Stimulated activated CD4-positive, alpha-beta T cell treated with anti-CD3 and anti-CD28 coated beads, Interleukin-4, amount 100 ng/mL, for 1 hour (primary cell): ENCODE measurements around the gene STRC.
"Not testable (repeated sequence)": the region's sequence is repeated elsewhere in the genome, so short reads cannot be mapped to it uniquely, and the experiment has no call there.

Source experiments
- DNase-seq: peaks from one replicate; pipeline ENCODE4 v3.0.0-alpha.2; 2020

Gene STRC

DNA sequence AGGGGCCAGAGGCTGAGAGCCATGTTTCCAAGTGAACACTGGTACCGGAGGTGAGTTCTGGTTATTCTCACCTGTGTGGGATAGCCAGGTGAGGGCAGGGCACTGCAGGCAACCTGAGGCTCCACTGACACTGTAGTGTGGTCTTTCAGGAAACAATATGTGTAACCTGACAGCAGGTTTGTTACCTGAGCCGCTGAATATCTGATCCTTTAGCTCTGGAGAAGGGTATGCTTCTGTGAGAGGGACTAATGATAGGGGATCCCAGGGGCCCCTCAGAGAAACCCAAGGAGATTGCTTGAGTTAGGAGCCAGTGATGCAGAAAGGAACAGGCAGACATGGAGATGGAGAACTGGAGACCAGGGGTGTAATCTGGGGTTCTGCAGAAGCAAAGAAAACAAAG, at the start of gene STRC:
TSS of gene STRC (minus strand) at position 101 of the 400 bp plus-strand sequence. CDS start at position 23, 78 bp downstream.
- DNase-seq: not testable (repeated sequence)

DNA sequence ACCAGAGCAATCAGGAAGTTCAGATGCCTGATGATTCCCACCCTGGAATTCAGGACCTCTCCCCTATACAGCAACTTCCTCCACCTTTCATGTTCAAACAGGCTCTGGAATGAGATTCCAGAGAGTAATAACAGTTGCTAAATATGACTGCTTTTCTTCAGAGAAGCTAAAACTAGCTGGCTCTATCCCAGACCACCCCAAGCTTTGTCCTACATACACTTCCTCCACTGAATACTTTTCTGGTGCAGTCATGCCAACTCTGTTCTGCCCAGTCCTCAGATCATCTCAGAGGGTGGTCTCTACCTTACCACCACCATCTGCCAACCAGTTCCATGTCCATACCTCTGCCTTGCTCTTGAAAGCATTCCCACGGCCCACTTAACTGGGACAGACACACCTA, 47.6 kb upstream of the STRC start:
- DNase-seq: not testable (repeated sequence)

DNA sequence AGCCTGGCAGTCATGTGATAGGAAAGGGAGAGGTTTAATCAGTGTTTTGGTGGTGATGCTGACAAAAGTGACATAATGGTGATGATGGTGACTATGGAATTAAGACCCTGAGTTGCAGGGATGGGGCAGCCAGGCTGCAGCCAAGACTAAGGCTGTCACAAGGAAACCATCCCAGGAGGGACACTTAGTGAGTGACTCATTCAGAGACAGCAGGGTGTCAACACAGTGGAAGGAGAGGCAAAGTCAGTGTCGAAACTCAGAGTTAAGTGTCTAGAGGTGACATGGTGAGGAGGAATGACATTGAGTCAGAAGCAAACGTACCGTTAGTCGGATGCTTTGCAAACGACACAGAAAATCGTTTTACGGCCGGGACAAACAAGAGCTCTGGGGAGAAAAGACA, 44.7 kb upstream of the STRC start:
- DNase-seq: not testable (repeated sequence)

DNA sequence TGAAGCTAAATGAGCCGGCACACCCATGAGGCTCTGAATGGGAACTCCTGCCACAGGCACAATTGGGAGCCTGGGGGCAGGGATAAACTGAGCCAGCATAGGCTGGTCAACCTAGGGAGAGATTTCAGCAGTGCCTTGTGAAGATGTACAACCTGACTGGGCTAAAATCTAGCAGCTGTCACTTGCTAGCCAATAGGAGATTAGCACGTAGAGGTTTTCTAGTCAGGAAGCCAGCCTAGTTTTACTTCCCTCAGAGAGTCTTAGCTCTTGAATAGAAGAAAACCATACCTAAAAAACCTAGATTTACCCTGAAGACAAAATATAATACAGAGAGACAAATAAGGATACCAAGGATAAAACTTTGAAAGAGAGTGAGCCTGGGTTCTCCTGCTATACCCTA, 43.7 kb upstream of the STRC start:
- not testable (repeated sequence) for DNase-seq

DNA sequence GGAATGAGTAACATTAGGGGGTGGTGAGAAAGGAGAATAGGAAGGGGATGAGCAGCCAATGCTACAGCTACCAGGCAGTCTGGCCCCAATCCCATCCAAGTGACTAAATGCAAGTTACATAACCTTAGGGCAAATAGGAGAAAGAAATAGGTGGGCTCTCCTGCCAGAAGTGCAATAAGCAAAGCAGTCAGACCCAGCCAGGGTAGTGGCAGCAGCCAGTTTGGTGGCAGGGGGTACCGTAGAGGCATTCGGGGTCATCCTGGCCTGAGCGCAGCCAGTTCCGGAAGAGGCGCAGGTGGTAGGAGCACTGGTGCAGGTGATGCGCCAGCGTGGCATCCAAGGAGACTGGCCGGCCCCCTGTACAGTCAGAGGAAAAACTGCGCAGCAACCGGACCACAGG, 41.1 kb upstream of the STRC start:
- DNase-seq: not testable (repeated sequence)

DNA sequence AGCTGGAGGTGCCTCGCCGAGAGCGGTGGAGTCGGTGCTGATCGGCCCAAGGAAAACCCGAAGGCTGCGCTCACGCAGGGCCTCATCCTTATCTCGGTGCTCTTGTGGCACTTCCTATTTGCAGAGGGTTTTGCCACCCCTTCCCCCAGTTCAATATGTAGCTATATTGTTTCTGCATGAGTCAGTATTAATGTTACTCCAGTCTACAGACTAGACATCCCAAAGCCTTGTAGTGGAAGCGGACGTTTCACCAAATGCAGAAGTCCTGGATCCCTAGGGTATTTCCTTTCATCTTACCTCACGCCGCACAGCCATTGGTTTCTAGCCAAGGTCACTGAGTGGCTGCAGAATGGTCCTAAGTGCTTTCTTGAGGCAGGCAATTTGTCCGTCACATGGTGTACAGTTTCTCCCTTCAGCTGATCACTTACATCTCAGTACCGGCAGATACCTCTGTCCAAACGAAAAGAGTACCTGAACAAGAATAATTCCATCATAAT, 30.9 kb upstream of the STRC start:
- DNase-seq: not testable (repeated sequence)

DNA sequence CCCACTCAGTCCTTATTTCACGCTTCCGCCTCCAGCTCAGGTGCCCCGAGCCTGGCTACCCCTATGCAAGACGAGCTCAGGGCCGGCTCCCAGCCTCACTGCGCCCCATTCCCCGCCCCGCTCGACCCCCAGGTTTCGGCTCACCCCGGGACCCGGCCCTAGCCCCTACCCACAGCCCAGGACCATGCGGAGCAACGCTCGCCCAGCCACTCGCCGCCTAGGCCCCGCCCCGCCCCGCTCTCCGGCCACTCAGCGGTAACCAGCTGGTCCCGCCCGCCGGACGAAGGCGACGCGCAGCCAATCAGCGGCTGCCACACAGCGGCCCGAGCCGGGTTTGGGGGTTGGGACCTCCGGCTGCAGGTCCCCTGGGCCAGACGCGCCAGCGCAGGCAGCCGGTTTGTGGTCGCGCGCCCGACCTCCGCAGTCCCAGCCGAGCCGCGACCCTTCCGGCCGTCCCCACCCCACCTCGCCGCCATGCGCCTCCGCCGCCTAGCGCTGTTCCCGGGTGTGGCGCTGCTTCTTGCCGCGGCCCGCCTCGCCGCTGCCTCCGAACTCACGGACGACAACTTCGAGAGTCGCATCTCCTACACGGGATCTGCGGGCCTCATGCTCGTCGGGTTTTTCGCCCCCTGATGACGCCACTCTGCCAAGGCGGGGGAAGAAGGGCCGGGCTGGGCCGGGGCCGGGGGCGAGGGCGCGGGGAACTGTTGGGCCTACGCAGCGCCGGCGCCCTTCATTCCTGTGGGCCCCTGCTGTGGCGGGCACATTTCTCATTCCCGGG, 30.2 kb upstream of the STRC start, which contains the start of gene CATSPER2:
TSS of gene CATSPER2 (minus strand) at position 196 of the 781 bp plus-strand sequence. CDS start 783 bp downstream, outside the sequence.
- no peak for DNase-seq

DNA sequence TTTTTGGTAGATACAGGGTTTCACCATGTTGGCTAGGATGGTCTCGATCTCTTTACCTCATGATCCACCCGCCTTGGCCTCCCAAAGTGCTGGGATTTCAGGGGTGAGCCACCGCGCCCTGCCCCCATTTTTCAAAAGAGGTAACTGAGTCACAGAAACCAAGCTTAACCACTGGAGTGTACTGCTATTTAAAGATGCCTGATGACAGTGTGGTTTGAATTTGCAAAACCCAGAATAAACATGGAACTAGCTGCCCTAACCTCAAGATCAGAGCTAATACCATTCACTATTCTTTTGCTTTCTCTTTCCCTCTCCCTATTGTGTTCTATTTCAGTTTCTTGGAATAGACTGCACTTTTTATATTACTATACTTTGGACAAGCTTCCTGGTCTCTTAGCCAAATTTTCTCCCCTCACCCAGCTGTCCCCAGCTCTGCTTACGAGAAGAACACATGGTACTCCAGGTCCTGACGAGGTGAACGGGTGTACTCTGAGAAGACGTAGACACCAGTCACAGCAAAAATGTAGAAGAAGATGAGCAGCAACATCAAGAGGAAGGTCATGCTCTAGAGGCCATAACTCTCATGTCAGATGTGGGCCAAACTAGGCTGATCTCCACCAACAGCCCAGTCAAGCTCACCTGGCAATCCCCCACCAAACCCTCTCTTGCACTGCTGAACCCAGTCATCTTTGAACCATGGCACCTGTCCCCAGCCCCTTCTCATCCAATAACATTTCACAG, 20.0 kb upstream of the STRC start:
- not testable (repeated sequence) for DNase-seq

DNA sequence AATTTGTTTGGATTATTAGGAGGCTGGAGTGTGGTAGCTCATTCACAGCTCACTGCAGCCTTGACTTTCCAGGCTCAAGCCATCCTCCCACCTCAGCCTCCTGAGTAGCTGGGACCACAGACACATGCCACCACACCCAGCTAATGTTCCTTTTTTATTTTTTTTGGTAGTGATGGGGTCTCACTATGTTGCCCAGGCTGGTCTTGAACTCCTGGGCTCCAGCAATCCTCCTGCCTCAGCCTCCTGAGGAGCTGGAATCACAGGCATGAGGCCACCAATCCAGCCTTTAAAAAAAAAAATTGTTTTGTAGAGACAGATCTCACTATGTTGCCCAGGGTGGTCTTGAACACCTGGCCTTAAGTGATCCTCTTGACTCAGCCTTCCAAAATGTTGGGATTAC, 8.3 kb upstream of the STRC start:
- DNase-seq: not testable (repeated sequence)

DNA sequence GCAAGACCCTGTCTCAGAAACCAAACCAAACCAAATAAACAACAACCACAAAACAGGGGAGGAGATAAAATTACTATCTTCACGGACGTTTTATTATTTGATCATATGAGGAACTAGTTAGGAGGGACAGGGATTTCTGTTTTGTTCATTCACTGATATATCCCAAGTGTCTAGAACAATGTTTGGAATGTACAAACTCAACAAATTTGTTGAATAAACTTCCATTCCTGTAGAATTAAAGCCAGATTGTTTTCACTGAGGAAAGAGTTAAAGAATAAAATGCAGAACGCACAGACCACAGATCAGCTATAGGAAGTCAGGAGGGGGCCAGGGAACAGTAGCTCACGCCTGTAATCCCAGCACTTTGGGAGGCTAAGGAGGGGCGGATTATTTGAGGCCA, 6.5 kb upstream of the STRC start:
- no peak for DNase-seq

DNA sequence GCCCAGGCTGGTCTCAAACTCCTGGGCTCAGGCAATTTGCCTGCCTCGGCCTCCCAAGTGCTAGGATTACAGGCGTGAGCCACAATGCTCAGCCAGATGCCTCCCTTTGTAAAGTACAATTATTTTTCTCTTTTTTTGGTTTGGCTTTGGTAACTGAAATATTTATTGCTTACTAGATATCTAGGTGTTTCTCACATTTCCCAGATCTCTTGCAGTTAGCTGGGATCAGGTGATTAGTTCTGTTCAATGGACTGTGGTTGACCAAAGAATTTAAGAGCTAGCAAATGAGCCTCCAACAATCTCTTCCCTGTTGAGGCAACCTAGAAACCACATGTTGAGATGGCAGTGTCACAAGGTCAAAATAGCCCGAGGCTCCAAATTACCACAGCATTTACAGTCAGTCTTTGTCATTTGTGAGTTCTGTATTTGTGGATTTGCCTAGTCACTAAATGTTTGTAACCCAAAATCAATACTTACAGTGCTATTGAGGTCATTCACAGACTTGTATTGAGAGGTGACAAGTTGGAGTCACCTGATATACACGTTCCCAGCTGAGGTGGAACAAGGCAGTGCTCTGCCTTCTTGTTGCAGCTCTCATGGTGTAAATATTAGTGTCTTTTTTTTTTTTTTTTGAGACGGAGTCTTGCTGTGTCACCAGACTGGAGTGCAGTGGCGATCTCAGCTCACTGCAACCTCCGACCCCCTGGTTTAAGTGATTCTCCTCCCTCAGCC, 3.6 kb upstream of the STRC start:
- DNase-seq: not testable (repeated sequence)

DNA sequence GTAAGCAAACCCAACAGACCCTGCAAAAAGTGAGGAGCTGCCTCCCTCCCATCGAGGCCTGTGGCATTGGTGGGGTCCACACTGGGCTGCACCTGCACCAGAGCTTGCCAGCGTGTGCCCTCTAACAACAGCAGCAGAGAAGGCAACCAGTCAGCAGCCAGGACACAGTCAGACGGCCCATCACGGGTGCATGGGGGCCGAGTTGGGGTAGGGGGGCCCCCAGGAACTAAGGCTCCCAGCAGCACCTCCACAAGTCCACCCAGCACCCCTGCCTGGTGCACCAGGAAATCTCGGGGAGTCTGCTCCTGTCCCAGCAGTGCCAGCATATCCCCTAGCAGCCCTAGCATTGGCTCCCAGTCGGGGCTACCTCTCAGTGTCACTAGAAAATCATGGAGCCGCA, 850 bp downstream of the STRC start:
- DNase-seq: not testable (repeated sequence)

DNA sequence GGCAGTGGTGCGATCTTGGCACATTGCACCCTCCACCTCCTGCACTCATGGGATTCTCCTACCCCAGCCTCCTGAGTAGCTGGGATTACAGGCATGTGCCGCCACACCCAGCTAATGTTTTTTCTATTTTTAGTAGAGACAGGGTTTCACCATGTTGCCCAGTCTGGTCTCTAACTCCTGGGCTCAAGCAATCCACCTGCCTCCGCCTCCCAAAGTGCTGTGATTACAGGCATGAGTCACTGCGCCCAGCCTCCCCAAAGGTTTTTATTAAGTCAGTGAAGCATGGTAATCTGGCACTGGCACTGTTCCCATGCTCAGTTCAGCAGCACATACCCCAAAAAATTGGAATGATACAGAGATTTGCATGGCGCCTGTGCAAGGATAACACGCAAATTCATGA, 16.4 kb downstream of the STRC start:
- DNase-seq: not testable (repeated sequence)

DNA sequence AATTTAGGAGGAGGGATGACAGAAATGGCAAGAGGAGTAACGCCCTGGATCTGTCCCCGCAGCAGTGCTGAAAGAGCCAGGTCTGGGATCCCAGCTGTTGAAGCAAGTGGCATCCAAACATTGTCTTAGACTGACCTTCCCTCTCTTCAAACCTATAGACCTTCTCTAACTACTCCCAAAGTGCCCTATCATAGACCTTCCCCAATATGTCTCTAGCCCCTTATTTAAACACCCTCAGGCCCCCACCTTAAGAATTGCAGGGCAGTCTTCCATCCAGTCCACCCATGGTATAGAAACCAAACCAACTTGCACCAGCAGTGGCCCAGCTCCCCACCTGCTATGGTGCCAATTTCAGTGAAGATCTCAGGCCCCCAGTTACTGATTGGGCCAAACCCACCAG, 18.4 kb downstream of the STRC start:
- not testable (repeated sequence) for DNase-seq

DNA sequence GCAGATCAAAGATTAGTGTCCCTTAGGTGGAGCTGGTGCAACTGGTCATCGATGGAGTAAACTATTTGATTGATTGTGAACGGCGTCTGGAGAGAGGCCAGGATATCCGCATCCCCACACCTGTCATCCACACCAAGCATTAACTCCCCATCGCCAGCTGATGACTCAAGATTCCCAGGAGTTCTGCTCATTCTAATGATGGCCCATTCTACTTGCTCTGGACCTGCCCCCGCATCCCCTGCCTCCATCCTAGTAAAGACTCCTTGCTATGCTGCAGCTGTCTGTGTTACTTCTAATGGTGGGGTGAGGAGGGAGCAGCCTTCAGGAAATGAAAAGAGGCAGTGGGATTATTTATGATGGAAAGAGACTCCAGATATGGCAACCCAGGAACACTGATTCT, 19.5 kb downstream of the STRC start:
- DNase-seq: not testable (repeated sequence)

DNA sequence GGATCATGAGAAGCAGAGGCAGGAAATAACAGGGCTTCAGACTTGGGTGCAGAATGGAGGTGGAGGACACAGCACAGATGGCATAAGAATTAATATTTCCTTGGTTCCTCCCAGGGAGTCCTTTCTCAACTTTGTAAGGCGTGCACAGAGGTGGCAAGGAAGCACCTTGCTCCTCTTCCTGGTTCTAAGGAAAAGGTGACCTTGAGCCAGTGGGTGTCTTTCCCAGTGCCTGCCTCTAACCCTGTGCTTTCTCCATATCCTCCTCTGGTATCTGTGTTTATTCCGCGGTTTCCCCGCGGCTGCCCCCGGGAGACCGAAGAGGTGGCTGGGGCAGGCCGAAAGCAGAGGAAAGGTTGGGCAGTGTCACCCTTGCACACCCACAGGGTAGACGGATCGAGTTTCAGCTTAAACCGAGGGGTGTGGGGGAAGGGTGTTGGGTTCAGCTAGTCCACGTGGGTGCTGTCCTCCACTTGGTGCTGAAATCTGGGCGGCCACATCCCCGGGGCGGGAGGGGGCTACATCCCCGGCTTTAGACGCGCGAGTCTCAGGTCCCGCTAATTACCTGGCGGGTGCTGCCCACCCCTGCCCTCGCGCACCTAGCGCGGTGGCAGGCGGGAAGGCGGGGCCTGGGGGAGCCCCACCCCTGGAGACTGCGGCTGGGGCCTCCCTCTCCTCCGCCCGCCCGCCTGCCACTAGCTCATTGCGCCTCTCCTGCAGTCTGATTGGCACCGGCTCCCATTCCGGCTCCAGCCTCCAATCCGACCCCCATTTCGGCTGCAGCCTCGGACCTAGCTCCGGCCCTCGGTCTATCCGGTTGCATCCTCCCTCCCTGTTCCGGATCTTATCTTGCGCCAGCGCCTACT, 25.0 kb downstream of the STRC start, which contains the start of gene CKMT1B:
TSS of gene CKMT1B (plus strand) at position 700 of the 863 bp plus-strand sequence. CDS start 192 bp downstream, outside the sequence.
- not testable (repeated sequence) for DNase-seq

DNA sequence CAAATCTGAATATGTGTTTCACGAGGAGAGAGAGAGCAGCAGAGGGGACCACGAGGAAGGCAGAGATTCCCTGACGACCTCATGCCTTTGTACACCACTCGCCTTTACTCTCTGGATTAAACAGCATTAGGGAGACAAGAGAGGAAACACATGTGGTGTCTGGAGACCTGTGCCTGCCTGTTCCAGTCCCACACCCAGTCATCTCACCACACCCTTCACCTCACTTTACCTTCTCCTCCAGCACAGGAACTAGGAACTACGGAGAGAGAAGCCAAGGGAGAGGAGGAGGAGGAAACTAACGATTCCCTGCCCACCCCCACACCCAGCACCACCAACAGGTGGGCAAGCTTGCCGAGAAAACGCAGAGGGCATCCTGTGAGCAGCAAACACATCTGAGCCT, 25.8 kb downstream of the STRC start:
- not testable (repeated sequence) for DNase-seq

DNA sequence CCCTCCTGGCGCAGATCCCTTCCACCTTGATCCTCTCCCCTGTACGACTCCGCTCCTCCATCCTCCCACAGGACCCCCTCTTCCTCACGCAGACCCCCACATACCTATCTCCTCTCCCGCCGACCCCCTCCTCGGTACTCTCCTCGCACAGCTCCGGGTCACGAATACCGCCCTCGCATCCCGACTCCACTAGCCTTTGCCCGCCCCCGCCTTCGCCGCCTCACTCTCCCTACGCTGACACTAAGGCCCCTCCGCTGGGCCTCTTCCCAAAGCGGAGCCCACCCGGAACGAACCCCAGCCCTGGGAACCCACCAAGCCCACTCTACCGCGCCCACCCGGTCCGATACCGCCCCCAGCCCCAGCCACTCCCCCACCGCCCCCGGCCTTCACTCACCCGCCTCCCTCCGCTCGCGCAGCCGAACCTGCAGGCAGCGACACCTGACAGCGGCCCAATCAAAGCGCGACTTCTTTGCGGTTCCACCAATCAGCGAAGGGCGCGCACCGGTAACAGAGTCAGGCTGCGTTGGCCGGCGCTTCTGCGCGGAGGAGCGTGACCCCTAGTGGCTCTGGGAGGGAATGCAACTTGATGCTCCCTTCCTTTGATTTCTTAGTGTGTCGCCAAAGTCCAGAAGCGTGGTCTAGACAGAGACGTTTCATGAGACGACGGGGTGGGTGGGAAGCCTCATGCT, 28.7 kb downstream of the STRC start, which contains the start of gene PPIP5K1:
TSS of gene PPIP5K1 (minus strand) at position 431 of the 689 bp plus-strand sequence. CDS start 5,704 bp downstream, outside the sequence.
- DNase-seq: not testable (repeated sequence)

DNA sequence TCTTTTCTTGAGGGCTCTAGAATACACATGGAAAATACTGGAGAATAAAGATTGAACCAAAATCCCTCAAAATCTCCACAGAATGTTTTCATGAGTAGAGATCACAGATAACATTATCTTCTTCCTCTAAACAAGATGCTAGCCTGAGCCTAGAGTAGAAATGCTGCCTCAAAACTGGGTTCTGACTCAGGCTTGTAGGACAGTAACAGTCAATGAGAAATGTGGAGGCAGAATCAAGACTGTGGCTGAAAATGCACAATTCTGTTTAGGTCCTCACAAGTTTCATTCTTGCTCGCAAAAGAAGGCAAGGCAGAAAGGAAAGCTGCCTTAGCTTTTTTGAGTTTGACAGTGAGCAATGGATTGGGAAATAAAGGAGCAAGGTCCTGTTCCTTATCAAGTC, 44.0 kb downstream of the STRC start:
- DNase-seq: not testable (repeated sequence)

DNA sequence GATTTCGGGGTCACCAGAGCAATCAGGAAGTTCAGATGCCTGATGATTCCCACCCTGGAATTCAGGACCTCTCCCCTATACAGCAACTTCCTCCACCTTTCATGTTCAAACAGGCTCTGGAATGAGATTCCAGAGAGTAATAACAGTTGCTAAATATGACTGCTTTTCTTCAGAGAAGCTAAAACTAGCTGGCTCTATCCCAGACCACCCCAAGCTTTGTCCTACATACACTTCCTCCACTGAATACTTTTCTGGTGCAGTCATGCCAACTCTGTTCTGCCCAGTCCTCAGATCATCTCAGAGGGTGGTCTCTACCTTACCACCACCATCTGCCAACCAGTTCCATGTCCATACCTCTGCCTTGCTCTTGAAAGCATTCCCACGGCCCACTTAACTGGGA, 52.0 kb downstream of the STRC start:
- not testable (repeated sequence) for DNase-seq

DNA sequence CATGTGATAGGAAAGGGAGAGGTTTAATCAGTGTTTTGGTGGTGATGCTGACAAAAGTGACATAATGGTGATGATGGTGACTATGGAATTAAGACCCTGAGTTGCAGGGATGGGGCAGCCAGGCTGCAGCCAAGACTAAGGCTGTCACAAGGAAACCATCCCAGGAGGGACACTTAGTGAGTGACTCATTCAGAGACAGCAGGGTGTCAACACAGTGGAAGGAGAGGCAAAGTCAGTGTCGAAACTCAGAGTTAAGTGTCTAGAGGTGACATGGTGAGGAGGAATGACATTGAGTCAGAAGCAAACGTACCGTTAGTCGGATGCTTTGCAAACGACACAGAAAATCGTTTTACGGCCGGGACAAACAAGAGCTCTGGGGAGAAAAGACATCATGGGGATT, 54.8 kb downstream of the STRC start:
- not testable (repeated sequence) for DNase-seq
